ENCODE results near the gene RCBTB1.
A peak's percentile ranks its signal among the peaks of the same experiment; 100 is the strongest.
"Not testable (repeated sequence)": the region's sequence is repeated elsewhere in the genome, so short reads cannot be mapped to it uniquely, and the experiment has no call there.

RCBTB1 gene

DNA sequence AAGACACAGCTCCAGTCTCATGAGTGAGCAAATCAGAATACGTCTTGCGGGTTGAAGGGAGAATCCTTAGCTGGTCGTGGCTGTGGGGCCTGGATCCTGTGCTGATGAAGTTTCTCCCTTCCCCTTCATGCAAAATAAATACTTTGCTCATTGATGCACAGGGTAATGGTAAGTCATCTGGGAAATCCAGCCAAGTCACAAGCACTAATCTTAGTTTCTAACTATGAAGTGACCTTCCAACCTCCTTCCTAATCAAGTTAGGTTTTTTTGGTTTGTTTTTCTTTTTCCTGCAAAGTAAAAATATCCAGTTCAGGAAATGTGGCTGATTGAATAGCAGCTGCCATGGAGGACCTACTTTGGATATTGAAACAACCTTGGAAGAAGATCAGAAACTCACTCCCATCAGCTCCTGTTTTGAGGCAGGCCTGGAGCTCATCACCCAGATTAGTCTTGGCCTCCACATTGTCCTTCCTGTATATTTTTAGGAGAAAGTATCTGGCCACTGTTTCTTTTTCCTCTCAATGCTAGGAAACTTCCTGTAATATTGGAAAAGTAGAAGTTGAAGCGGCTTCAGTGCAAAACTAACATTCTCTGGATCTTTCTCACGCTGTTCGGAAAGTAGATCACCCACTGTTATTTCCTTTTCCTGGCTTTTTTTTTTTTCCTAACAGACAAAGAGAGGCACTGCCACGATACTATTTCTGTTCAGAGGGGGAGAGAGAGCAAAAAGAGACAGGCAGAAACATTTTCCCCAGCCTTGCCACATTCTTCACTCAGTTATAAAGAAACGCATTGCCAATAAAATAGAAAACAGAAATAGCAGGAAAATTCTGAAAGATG is 30.7 kb upstream of the RCBTB1 start:
- no peak for TF ChIP-seq CTCF (conservative IDR thresholded peaks at IDR 0.05)
- no peak overlapping the region for H3K27ac ChIP-seq

DNA sequence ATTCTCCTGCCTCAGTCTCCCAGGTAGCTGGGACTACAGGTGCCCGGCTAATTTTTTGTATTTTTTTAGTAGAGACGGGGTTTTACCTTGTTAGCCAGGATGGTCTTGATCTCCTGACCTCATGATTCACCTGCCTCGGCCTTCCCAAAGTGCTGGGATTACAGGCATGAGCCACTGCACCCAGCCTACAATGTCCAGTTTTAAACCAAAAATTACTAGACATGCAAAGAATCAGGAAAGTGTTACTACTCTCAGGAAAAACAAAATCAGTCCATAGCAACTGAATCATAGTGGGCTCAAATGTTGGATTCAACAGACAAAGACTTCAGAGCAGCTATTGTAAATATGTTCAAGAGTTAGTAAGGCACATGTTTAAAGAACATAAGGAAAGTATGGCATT is 26.7 kb upstream of the RCBTB1 start:
- H3K27ac ChIP-seq, result not testable (repeated sequence)

GRCh38 chr13:49610176-49610575 is 24.8 kb upstream of the RCBTB1 start:
- TF ChIP-seq CTCF (conservative IDR thresholded peaks at IDR 0.05), result no peak
- TF ChIP-seq ZFX (IDR thresholded peaks at IDR 0.05), result no peak
- H3K27ac ChIP-seq, result no peak overlapping the region

DNA sequence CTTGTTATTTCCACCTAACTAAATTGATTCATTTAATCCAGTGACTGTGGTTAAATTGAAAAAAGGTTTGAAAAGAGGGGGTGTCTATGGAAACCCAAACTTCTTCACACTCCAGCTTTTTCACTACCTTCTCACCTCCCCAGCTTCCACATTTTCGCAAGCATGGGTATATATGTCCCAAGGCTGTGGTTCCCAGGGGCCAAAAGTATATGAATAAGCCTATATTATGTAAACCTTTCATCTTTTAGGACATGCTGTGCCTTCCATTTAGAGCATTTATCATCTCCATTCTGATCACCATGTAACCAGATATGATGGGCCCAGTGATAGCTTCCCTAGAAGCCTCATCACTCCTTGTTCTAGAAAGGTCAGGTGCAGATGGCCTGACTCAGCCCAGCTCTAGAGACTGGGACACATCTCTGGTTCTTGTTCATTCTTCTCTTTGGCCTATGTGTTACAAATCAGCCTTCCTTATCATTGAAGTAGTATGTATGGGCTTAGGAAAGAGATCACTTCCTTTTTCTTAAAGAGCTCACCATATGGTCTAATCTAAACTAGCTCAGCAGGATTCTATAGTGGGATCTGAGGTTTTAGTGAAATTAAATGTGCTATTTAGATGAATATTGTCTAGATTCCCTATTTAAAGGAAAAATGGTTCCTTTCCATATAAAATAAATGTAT is 23.4 kb upstream of the RCBTB1 start:
- TF ChIP-seq ZFX (IDR thresholded peaks at IDR 0.05) (no peak), CTCF (conservative IDR thresholded peaks at IDR 0.05) (no peak)
- H3K27ac ChIP-seq, result no peak overlapping the region

GRCh38 chr13:49607761-49608160 is 22.4 kb upstream of the RCBTB1 start:
- TF ChIP-seq ZFX (IDR thresholded peaks at IDR 0.05), result no peak
- TF ChIP-seq CTCF (conservative IDR thresholded peaks at IDR 0.05), result no peak
- no peak overlapping the region for H3K27ac ChIP-seq

DNA sequence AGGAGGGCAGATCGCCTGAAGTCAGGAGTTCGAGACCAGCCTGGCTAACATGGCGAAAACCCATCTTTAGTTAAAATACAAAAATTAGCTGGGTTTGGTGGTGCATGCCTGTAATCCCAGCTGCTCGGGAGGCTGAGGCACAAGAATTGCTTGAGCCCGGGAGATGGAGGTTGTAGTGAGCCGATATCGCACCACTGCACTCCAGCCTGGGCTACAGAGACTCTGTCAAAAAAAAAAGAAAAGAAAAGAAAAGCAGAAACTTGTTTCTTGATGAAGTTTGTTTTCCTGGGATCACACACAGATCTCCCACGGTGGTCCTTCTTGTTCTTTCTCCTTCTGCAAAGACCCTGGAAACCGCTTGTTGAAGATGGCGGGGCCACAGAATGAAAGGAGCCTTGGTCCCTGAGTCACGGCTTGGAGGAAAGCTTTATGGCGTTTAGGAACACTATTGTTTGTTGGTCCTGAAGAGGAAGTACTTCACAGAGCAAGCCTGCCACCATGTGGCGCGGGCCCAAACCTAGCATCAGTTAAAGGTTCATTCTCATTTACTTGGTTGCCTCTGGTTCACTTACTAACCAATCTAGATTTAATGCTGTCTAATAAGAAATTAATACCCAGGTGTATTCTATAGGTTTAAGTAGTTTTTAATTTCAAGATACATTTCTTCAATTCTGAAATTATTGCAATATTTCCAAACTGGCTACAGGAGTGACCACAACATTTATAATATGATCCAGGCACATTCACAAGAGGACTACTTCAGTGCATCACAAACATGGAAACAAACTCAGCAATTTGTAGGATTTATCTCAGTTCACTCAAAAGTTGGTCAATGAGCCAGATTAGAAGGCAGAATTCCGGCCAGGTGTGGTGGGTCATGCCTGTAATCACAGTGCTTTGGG is 21.6 kb upstream of the RCBTB1 start:
- H3K27ac ChIP-seq, result peak overlapping the region; percentile 32
- TF ChIP-seq CTCF (conservative IDR thresholded peaks at IDR 0.05), result peak; percentile 85
- no peak for TF ChIP-seq ZFX (IDR thresholded peaks at IDR 0.05)

GRCh38 chr13:49604570-49604969 is 19.2 kb upstream of the RCBTB1 start:
- TF ChIP-seq ZFX (IDR thresholded peaks at IDR 0.05), result no peak
- no peak for TF ChIP-seq CTCF (conservative IDR thresholded peaks at IDR 0.05)

GRCh38 chr13:49602615-49603014 is 17.3 kb upstream of the RCBTB1 start:
- H3K27ac ChIP-seq, result peak overlapping the region; percentile 52

More at GRCh38 chr13:49604570-49604969, 19.2 kb upstream of the RCBTB1 start:
- H3K27ac ChIP-seq, result no peak overlapping the region

All from C4-2B (cell line).